GM12878 (cell line): ENCODE results near the gene ATXN1. TPM values are rescaled to one million over a fixed set of nuclear protein-coding genes. Genes with fewer than 3 reads are reported as not detected.

Source experiments
- ATAC-seq: fragments of 200-7000 bp; cut with Tn5 transposase; 3 replicates; pipeline ENCODE4 v1.9.1; 2020; ENCODE audit warnings: mild to moderate bottlenecking, moderate library complexity
- BruUV-seq: library from RNA; stranded (reverse); fragments of 400-500 nt; replicated peaks from 2 replicates; lab custom pipeline; 2021; lab: Mats Ljungman, UMichigan
- CTCF ChIA-PET: fragments of 300-600 bp; sonication (Branson Sonifier 250); formaldehyde crosslinking; extraction: SDS; loops from one replicate; lab custom pipeline; 2021; ENCODE audit warnings: inconsistent platforms; lab: Yijun Ruan, JAX
- POLR2A ChIA-PET: fragments of 350-600 bp; formaldehyde crosslinking; extraction: SDS; loops from one replicate; lab custom pipeline; 2021; ENCODE audit warnings: inconsistent platforms; lab: Charles Lee
- RAD21 ChIA-PET: fragments of 300-600 bp; sonication (Branson Sonifier 250); formaldehyde crosslinking; loops from one replicate; lab custom pipeline; 2023; ENCODE audit warnings: antibody characterized with exemption; ENCODE audit not compliant: unreplicated experiment; lab: Charles Lee
- SMC1A ChIA-PET: fragments of 300-600 bp; sonication (Branson Sonifier 250); formaldehyde crosslinking; loops from one replicate; lab custom pipeline; 2023; ENCODE audit not compliant: unreplicated experiment, uncharacterized antibody; lab: Charles Lee
- DNase-seq: peaks from one replicate; pipeline ENCODE4 v3.0.0-alpha.2; 2011; ENCODE audit warnings: low read depth, low spot score
- FAIRE-seq: peaks from 3 replicates; lab custom pipeline; 2011; peaks lifted over from hg19 to GRCh38; lab: Jason Lieb, UNC
- H2AFZ ChIP-seq: 2 replicates; pipeline ENCODE4 v1.6.0; 2011; ENCODE audit warnings: low read depth, low read length, control low read depth; ENCODE audit not compliant: control insufficient read depth
- H3K27ac ChIP-seq: 2 replicates; pipeline ENCODE4 v1.5.1; 2011; ENCODE audit warnings: control low read depth; ENCODE audit not compliant: control insufficient read depth, insufficient read depth
- H3K27me3 ChIP-seq, 2 experiments: replicated peaks in 1 of 2; 2 replicates each; pipeline versions ENCODE4 v1.6.0 to v1.6.1; 2011; ENCODE audit warnings: low read length in 1 of 2; ENCODE audit not compliant: control insufficient read depth in 2 of 2, insufficient read depth in 2 of 2
- H3K36me3 ChIP-seq, 2 experiments: 2 replicates each; pipeline ENCODE4 v1.5.1; 2011; ENCODE audit warnings: low read length in 1 of 2; ENCODE audit not compliant: control insufficient read depth in 2 of 2, insufficient read depth in 2 of 2
- H3K4me1 ChIP-seq: 2 replicates; pipeline ENCODE4 v1.6.1; 2011; ENCODE audit warnings: mild to moderate bottlenecking, low read length, moderate library complexity, mixed read lengths; ENCODE audit not compliant: control insufficient read depth, insufficient read depth
- H3K4me2 ChIP-seq: 2 replicates; pipeline ENCODE4 v1.6.0; 2011; ENCODE audit warnings: control low read depth; ENCODE audit not compliant: control insufficient read depth, insufficient read depth
- H3K4me3 ChIP-seq: fragments of 200-600 bp; sonication (generic); 2 replicates; pipeline ENCODE4 v1.5.1; 2016
- H3K79me2 ChIP-seq: 2 replicates; pipeline ENCODE4 v1.6.0; 2011; ENCODE audit warnings: low read length; ENCODE audit not compliant: control insufficient read depth, insufficient read depth
- H3K9ac ChIP-seq: 2 replicates; pipeline ENCODE4 v1.8.0; 2011; ENCODE audit warnings: low read length, control low read depth, mixed read lengths; ENCODE audit not compliant: control insufficient read depth, insufficient read depth
- H3K9me3 ChIP-seq: replicated peaks from 3 replicates; pipeline ENCODE4 v1.5.1; 2011; ENCODE audit warnings: mild to moderate bottlenecking, low read length; ENCODE audit not compliant: control insufficient read depth, insufficient read depth
- H4K20me1 ChIP-seq: 2 replicates; pipeline ENCODE4 v1.6.0; 2011; ENCODE audit not compliant: control insufficient read depth, insufficient read depth
- ESRRA ChIP-seq: IDR thresholded peaks from 2 replicates; pipeline ENCODE4 v1.6.1; 2012; ENCODE audit warnings: mild to moderate bottlenecking, low read length, improper control_type of control experiment
- ETV6 ChIP-seq, 2 experiments: fragments of 450-650 bp in 1 of 2; IDR thresholded peaks in 1 of 2; conservative IDR thresholded peaks in 1 of 2; 2 replicates each; pipeline ENCODE4 v1.6.1; 2014; ENCODE audit warnings: antibody characterized with exemption in 1 of 2, borderline replicate concordance in 1 of 2, low read depth in 1 of 2, mild to moderate bottlenecking in 1 of 2, moderate library complexity in 1 of 2
- HDAC6 ChIP-seq: fragments of 200-600 bp; sonication (generic); IDR thresholded peaks from one replicate; pipeline ENCODE4 v1.8.0; 2017; ENCODE audit warnings: antibody characterized with exemption; ENCODE audit not compliant: unreplicated experiment
- MTA2 ChIP-seq: fragments of 450-650 bp; IDR thresholded peaks from 2 replicates; pipeline ENCODE4 v1.6.1; 2016; ENCODE audit warnings: low read depth, mild to moderate bottlenecking, moderate library complexity
- MTA3 ChIP-seq: IDR thresholded peaks from 2 replicates; pipeline ENCODE4 v1.6.1; 2012; ENCODE audit warnings: low read length, inconsistent platforms, borderline replicate concordance
- SREBF1 ChIP-seq: IDR thresholded peaks from 2 replicates; pipeline ENCODE4 v1.6.1; 2012; ENCODE audit warnings: mild to moderate bottlenecking, low read length
- ZNF622 ChIP-seq: fragments of 450-650 bp; IDR thresholded peaks from 2 replicates; pipeline ENCODE4 v1.6.1; 2017; ENCODE audit warnings: mild to moderate bottlenecking, inconsistent platforms
- WGBS: methylation state at CpG from one replicate; pipeline ENCODE4 v1.1.6; 2016; ENCODE audit warnings: low lambda C conversion rate; ENCODE audit not compliant: insufficient replicate concordance, insufficient coverage; ENCODE audit errors: missing lambda C conversion rate; 5-methylcytosine and 5-hydroxymethylcytosine counted together
- in situ Hi-C: fragments of 300-500 bp; cut with MboI; formaldehyde crosslinking; loops from 9 replicates; pipeline ENCODE4 v1.14.3; 2018; ENCODE audit warnings: mixed read lengths
- intact Hi-C: fragments of 100-400 bp; cut with micrococcal nuclease; formaldehyde crosslinking; loops from one replicate; pipeline ENCODE4 v1.14.2; 2022; ENCODE audit not compliant: unreplicated experiment
- polyA plus RNA-seq, 11 experiments: library from polyadenylated mRNA; depleted of rRNA in 4 of 11; unstranded in 6 of 11; stranded (reverse) in 5 of 11; fragments of >200 nt; fragmentation: Nextera tagmentation in 4 of 11; fragmentation: Illumina TruSeq in 1 of 11; extraction: Ambion mirVana in 4 of 11; extraction: Trizol in 1 of 11; gene quantifications; 1 replicate in 1 of 11; 2 replicates in 10 of 11; pipeline versions ENCODE4 v1.2.1 to v1.2.3, GENCODE V29; 2011 to 2016; ENCODE audit warnings: inconsistent platforms in 2 of 11, missing spikeins in 2 of 11, low read depth in 1 of 11
- total RNA-seq, 4 experiments: library from RNA; depleted of rRNA in 3 of 4; stranded (reverse); fragments of >200 nt in 3 of 4; fragmentation: Illumina TruSeq in 1 of 4; extraction: Trizol in 1 of 4; gene quantifications; 2 replicates each; pipeline versions ENCODE4 v1.2.1 to v1.2.3, GENCODE V29; 2013 to 2021
- TF ChIP-seq, protein P1 (sequence below): fragments of 450-650 bp; IDR thresholded peaks from 2 replicates; pipeline ENCODE4 v1.6.1; 2016; ENCODE audit warnings: mild to moderate bottlenecking, moderate library complexity, borderline replicate concordance
- TF ChIP-seq, protein P2 (sequence below): fragments of 450-650 bp; IDR thresholded peaks from 2 replicates; pipeline ENCODE4 v1.6.1; 2018; ENCODE audit warnings: borderline replicate concordance, mild to moderate bottlenecking; ENCODE audit not compliant: partially characterized antibody
- TF ChIP-seq, protein P3 (sequence below): IDR thresholded peaks from 2 replicates; pipeline ENCODE4 v1.6.1; 2012; ENCODE audit warnings: improper control_type of control experiment, low read depth, low read length; ENCODE audit not compliant: insufficient replicate concordance

ATXN1 gene
- total and polyA plus RNA-seq, 10 of the 15 experiments (the other 5 are each of a cell fraction or from before 2014, with no cell fraction given), result 12.2 to 51.2 (median 20.5) TPM

- no peaks in the 10 kb centered on the region; a peak in 1 of 4 replicates for H3K36me3 ChIP-seq
- in situ Hi-C loops (no loop called here), intact Hi-C loops (no loop called here)
- H2AFZ ChIP-seq, result no peak overlapping the region
- FAIRE-seq (no peak), ATAC-seq (no peak), DNase-seq (no peak)
- H4K20me1 ChIP-seq, result no peaks in the 10 kb centered on the region
- no peaks in the 10 kb centered on the region; the same call in none of the 3 replicates for H3K9me3 ChIP-seq
- no peak overlapping the region for H3K27ac ChIP-seq
- ChIA-PET CTCF (no interaction called here), SMC1A (interaction anchor here (0.6 to 0.8 kb wide), 2 partner anchors 11 to 111 kb away, joined by 3 read pairs; no protein-coding TSS in a partner anchor), POLR2A (no interaction called here), RAD21 (no interaction called here)
- H3K79me2 ChIP-seq, result no peaks in the 10 kb centered on the region
- no peak overlapping the region for H3K4me2 ChIP-seq
- BruUV-seq, result no TSS peak
- no peak overlapping the region for H3K9ac ChIP-seq
- WGBS, result 39% methylated on average over 2 of the region's 2 CpGs
- no peak overlapping the region for H3K4me3 ChIP-seq
- peaks cover 21% of the 10 kb centered on the region for H3K4me1 ChIP-seq
- H3K27me3 ChIP-seq, result no peaks in the 10 kb centered on the region
- TF ChIP-seq ESRRA (no peak), MTA3 (no peak), SREBF1 (no peak), MTA2 (no peak), ZNF622 (no peak), ETV6 (conservative IDR thresholded peaks at IDR 0.05 in 1 of 2, IDR thresholded peaks at IDR 0.05 in 1 of 2; ENCODE audit: borderline replicate concordance in 1 of 2, low read depth in 1 of 2) (no peak), HDAC6 (no peak)
- TF ChIP-seq, protein P1, sequence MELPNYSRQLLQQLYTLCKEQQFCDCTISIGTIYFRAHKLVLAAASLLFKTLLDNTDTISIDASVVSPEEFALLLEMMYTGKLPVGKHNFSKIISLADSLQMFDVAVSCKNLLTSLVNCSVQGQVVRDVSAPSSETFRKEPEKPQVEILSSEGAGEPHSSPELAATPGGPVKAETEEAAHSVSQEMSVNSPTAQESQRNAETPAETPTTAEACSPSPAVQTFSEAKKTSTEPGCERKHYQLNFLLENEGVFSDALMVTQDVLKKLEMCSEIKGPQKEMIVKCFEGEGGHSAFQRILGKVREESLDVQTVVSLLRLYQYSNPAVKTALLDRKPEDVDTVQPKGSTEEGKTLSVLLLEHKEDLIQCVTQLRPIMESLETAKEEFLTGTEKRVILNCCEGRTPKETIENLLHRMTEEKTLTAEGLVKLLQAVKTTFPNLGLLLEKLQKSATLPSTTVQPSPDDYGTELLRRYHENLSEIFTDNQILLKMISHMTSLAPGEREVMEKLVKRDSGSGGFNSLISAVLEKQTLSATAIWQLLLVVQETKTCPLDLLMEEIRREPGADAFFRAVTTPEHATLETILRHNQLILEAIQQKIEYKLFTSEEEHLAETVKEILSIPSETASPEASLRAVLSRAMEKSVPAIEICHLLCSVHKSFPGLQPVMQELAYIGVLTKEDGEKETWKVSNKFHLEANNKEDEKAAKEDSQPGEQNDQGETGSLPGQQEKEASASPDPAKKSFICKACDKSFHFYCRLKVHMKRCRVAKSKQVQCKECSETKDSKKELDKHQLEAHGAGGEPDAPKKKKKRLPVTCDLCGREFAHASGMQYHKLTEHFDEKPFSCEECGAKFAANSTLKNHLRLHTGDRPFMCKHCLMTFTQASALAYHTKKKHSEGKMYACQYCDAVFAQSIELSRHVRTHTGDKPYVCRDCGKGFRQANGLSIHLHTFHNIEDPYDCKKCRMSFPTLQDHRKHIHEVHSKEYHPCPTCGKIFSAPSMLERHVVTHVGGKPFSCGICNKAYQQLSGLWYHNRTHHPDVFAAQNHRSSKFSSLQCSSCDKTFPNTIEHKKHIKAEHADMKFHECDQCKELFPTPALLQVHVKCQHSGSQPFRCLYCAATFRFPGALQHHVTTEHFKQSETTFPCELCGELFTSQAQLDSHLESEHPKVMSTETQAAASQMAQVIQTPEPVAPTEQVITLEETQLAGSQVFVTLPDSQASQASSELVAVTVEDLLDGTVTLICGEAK, result no peak
- TF ChIP-seq, protein P2, sequence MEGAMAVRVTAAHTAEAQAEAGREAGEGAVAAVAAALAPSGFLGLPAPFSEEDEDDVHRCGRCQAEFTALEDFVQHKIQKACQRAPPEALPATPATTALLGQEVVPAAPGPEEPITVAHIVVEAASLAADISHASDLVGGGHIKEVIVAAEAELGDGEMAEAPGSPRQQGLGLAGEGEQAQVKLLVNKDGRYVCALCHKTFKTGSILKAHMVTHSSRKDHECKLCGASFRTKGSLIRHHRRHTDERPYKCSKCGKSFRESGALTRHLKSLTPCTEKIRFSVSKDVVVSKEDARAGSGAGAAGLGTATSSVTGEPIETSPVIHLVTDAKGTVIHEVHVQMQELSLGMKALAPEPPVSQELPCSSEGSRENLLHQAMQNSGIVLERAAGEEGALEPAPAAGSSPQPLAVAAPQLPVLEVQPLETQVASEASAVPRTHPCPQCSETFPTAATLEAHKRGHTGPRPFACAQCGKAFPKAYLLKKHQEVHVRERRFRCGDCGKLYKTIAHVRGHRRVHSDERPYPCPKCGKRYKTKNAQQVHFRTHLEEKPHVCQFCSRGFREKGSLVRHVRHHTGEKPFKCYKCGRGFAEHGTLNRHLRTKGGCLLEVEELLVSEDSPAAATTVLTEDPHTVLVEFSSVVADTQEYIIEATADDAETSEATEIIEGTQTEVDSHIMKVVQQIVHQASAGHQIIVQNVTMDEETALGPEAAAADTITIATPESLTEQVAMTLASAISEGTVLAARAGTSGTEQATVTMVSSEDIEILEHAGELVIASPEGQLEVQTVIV, result no peak
- TF ChIP-seq, protein P3, sequence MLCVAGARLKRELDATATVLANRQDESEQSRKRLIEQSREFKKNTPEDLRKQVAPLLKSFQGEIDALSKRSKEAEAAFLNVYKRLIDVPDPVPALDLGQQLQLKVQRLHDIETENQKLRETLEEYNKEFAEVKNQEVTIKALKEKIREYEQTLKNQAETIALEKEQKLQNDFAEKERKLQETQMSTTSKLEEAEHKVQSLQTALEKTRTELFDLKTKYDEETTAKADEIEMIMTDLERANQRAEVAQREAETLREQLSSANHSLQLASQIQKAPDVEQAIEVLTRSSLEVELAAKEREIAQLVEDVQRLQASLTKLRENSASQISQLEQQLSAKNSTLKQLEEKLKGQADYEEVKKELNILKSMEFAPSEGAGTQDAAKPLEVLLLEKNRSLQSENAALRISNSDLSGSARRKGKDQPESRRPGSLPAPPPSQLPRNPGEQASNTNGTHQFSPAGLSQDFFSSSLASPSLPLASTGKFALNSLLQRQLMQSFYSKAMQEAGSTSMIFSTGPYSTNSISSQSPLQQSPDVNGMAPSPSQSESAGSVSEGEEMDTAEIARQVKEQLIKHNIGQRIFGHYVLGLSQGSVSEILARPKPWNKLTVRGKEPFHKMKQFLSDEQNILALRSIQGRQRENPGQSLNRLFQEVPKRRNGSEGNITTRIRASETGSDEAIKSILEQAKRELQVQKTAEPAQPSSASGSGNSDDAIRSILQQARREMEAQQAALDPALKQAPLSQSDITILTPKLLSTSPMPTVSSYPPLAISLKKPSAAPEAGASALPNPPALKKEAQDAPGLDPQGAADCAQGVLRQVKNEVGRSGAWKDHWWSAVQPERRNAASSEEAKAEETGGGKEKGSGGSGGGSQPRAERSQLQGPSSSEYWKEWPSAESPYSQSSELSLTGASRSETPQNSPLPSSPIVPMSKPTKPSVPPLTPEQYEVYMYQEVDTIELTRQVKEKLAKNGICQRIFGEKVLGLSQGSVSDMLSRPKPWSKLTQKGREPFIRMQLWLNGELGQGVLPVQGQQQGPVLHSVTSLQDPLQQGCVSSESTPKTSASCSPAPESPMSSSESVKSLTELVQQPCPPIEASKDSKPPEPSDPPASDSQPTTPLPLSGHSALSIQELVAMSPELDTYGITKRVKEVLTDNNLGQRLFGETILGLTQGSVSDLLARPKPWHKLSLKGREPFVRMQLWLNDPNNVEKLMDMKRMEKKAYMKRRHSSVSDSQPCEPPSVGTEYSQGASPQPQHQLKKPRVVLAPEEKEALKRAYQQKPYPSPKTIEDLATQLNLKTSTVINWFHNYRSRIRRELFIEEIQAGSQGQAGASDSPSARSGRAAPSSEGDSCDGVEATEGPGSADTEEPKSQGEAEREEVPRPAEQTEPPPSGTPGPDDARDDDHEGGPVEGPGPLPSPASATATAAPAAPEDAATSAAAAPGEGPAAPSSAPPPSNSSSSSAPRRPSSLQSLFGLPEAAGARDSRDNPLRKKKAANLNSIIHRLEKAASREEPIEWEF, result no peak
Observed at GRCh38 chr6:16626650-16627049, 134.6 kb downstream of the ATXN1 start.
